NCI-H2081 (cell line): ENCODE data around the gene TERB2.
"Not testable (repeated sequence)": the region's sequence is repeated elsewhere in the genome, so short reads cannot be mapped to it uniquely, and the experiment has no call there.

Source experiments
- DNase-seq, 2 experiments: peaks; one replicate each; lab custom pipeline; 2025; lab: John Stamatoyannopoulos, UW

TERB2 gene

GRCh38 chr15:45003731-45004410, 47.4 kb downstream of the TERB2 start:
- DNase-seq: not testable (repeated sequence)

- not testable (repeated sequence) for DNase-seq
Observed at GRCh38 chr15:45004590-45005175, 48.2 kb downstream of the TERB2 start.

GRCh38 chr15:45009046-45009445, 52.6 kb downstream of the TERB2 start:
- DNase-seq: no peak

GRCh38 chr15:45015114-45015513, 58.6 kb downstream of the TERB2 start:
- not testable (repeated sequence) for DNase-seq

GRCh38 chr15:45020222-45020900, 63.9 kb downstream of the TERB2 start:
- not testable (repeated sequence) for DNase-seq

- DNase-seq: not testable (repeated sequence)
Observed at GRCh38 chr15:45020901-45021259, 64.4 kb downstream of the TERB2 start.

- DNase-seq: no peak
Observed at GRCh38 chr15:45021348-45021747, 64.9 kb downstream of the TERB2 start.

- DNase-seq: peak; percentile 91 to 97
Observed at GRCh38 chr15:45022871-45023658, 66.6 kb downstream of the TERB2 start, which contains the start of gene SORD. SORD (plus strand) TSS chr15:45023195; CDS start chr15:45023284, 89 bp downstream.

- peak in 1 of 2 experiments; percentile 18 for DNase-seq
Observed at GRCh38 chr15:45023659-45024225, 67.3 kb downstream of the TERB2 start.

GRCh38 chr15:45024649-45025048, 68.2 kb downstream of the TERB2 start:
- DNase-seq: peak in 1 of 2 experiments; percentile 7

- DNase-seq: not testable (repeated sequence)
Observed at GRCh38 chr15:45025627-45026026, 69.1 kb downstream of the TERB2 start.

GRCh38 chr15:45026651-45027190, 70.2 kb downstream of the TERB2 start:
- no peak for DNase-seq

GRCh38 chr15:45027220-45027619, 70.7 kb downstream of the TERB2 start:
- no peak for DNase-seq
